ENCODE data around the gene TCAP. TPM values are rescaled to one million over a fixed set of nuclear protein-coding genes. Genes with fewer than 3 reads are reported as not detected.

The TCAP gene
- total and polyA plus RNA-seq, 10 of the 15 experiments (the other 5 are each of a cell fraction or from before 2014, with no cell fraction given): 0.17 to 1.0 (median 0.36) TPM; not detected in 3

- Histone ChIP-seq H3K27me3 (replicated peaks in 1 of 2; ENCODE audit: control insufficient read depth in 2 of 2, insufficient read depth in 2 of 2, low read length in 1 of 2) (peaks cover 0 to 4% of the 10 kb centered on the region in 2 experiments; a peak in 2 of 4 replicates), H2AFZ (ENCODE audit: control insufficient read depth, low read depth, low read length) (no peak overlapping the region), H3K4me3 (no peak overlapping the region), H3K36me3 (ENCODE audit: control insufficient read depth in 2 of 2, insufficient read depth in 2 of 2, low read length in 1 of 2) (no peaks in the 10 kb centered on the region), H4K20me1 (ENCODE audit: control insufficient read depth, insufficient read depth) (no peaks in the 10 kb centered on the region), H3K4me1 (ENCODE audit: control insufficient read depth, insufficient read depth, low read length) (peaks cover 6% of the 10 kb centered on the region), H3K9me3 (replicated peaks; ENCODE audit: control insufficient read depth, insufficient read depth, low read length) (no peaks in the 10 kb centered on the region), H3K79me2 (ENCODE audit: control insufficient read depth, insufficient read depth, low read length) (peaks cover 3% of the 10 kb centered on the region), H3K27ac (ENCODE audit: control insufficient read depth, insufficient read depth) (no peak overlapping the region), H3K4me2 (ENCODE audit: control insufficient read depth, insufficient read depth) (no peak overlapping the region), H3K9ac (ENCODE audit: control insufficient read depth, insufficient read depth, low read length) (no peak overlapping the region)
- no TSS peak for BruUV-seq (replicated peaks)
- WGBS (ENCODE audit: insufficient coverage, insufficient replicate concordance, low lambda C conversion rate, missing lambda C conversion rate): 40% methylated on average over 12 of the region's 13 CpGs
- RAD21 ChIA-PET (ENCODE audit: unreplicated experiment): interaction anchor here (0.7 to 3.4 kb wide), 3 partner anchors 9 to 97 kb away, joined by 3 to 20 read pairs (median 5); no protein-coding TSS in a partner anchor
- POLR2A ChIA-PET: no interaction called here
- in situ Hi-C loops (cut with MboI) (no loop called here), intact Hi-C loops (cut with micrococcal nuclease; ENCODE audit: unreplicated experiment) (no loop called here)
- no peak for DNase-seq (ENCODE audit: low read depth, low spot score)
- FAIRE-seq: no peak
- SMC1A ChIA-PET (ENCODE audit: uncharacterized antibody, unreplicated experiment): no interaction called here
- CTCF ChIA-PET: interaction anchor here (0.8 to 15.5 kb wide), 6 partner anchors 11 to 116 kb away, joined by 3 to 225 read pairs (median 10); no protein-coding TSS in a partner anchor
- no peak for TF ChIP-seq HSF1 (IDR thresholded peaks at IDR 0.05; ENCODE audit: low read depth, low read length)
- no peak for TF ChIP-seq TBL1XR1 (IDR thresholded peaks at IDR 0.05; ENCODE audit: low read depth, low read length)
- TF ChIP-seq PKNOX1 (IDR thresholded peaks at IDR 0.05): no peak
- TF ChIP-seq STAT1 (conservative IDR thresholded peaks at IDR 0.05): no peak
- no peak for TF ChIP-seq PBX3 (IDR thresholded peaks at IDR 0.05; ENCODE audit: insufficient replicate concordance, low read depth, low read length)
- no peak for ATAC-seq
Measured at GRCh38 chr17:39632153-39632941, 32.8 kb upstream of the TCAP start.
